HG03039 (cell line): ENCODE data around the gene DTYMK.
"Not testable (repeated sequence)": the region's sequence is repeated elsewhere in the genome, so short reads cannot be mapped to it uniquely, and the experiment has no call there.

ENCODE experiments used
- ATAC-seq: cut with Tn5 transposase; IDR thresholded peaks from one replicate; pipeline ENCODE4 v1.9.1; 2021; ENCODE audit warnings: mild to moderate bottlenecking, moderate library complexity; ENCODE audit not compliant: unreplicated experiment

Gene DTYMK

GRCh38 chr2:241686650-241687425, at the start of gene DTYMK:
DTYMK (minus strand) TSS chr2:241686815; CDS start chr2:241686783, 32 bp downstream.
- peak; percentile 87 for ATAC-seq

GRCh38 chr2:241736111-241736510, 49.5 kb upstream of the DTYMK start:
- no peak for ATAC-seq

GRCh38 chr2:241734467-241735208, 48.0 kb upstream of the DTYMK start, which contains the start of gene D2HGDH:
D2HGDH (plus strand) TSS chr2:241734630; CDS start chr2:241735225, 595 bp downstream.
- ATAC-seq: peak; percentile 83

- ATAC-seq: peak; percentile 12
These were observed 47.5 kb upstream of the DTYMK start for GRCh38 chr2:241734208-241734466.

GRCh38 chr2:241733391-241734207, 47.0 kb upstream of the DTYMK start:
- ATAC-seq: no peak

GRCh38 chr2:241732513-241733186, 46.0 kb upstream of the DTYMK start:
- not testable (repeated sequence) for ATAC-seq

- no peak for ATAC-seq
These were observed 44.2 kb upstream of the DTYMK start for GRCh38 chr2:241730671-241731293.

- ATAC-seq: no peak
These were observed 43.3 kb upstream of the DTYMK start for GRCh38 chr2:241729868-241730267.

GRCh38 chr2:241728627-241729026, 42.0 kb upstream of the DTYMK start:
- no peak for ATAC-seq

GRCh38 chr2:241728000-241728399, 41.4 kb upstream of the DTYMK start:
- ATAC-seq: no peak

- no peak for ATAC-seq
These were observed 39.8 kb upstream of the DTYMK start for GRCh38 chr2:241726459-241726858.

GRCh38 chr2:241724975-241725870, 38.6 kb upstream of the DTYMK start:
- ATAC-seq: no peak

- ATAC-seq: no peak
These were observed 37.8 kb upstream of the DTYMK start for GRCh38 chr2:241724259-241724974.

- no peak for ATAC-seq
These were observed 36.4 kb upstream of the DTYMK start for GRCh38 chr2:241722896-241723454.

GRCh38 chr2:241721852-241722251, 35.2 kb upstream of the DTYMK start:
- ATAC-seq: no peak

- no peak for ATAC-seq
These were observed 33.9 kb upstream of the DTYMK start for GRCh38 chr2:241720560-241720959.

GRCh38 chr2:241720099-241720498, 33.5 kb upstream of the DTYMK start:
- ATAC-seq: no peak

- ATAC-seq: no peak
These were observed 32.5 kb upstream of the DTYMK start for GRCh38 chr2:241719093-241719492.
